HCT116 (cell line): ENCODE data around the gene DLG2. TPM values are rescaled to one million over a fixed set of nuclear protein-coding genes. Genes with fewer than 3 reads are reported as not detected.

Experiments
- ATAC-seq: fragments of 200-7000 bp; cut with Tn5 transposase; 2 replicates; pipeline ENCODE4 v1.9.1; 2020; ENCODE audit warnings: mild to moderate bottlenecking, moderate library complexity
- BruUV-seq: library from RNA; stranded (reverse); fragments of 400-500 nt; replicated peaks from 2 replicates; lab custom pipeline; 2021; lab: Mats Ljungman, UMichigan
- CTCF ChIA-PET: fragments of 300-600 bp; sonication (Branson Sonifier 250); formaldehyde crosslinking; loops from one replicate; lab custom pipeline; 2021; ENCODE audit warnings: antibody characterized with exemption; lab: Charles Lee
- POLR2A ChIA-PET: fragments of 300-600, 350-600 bp; sonication (Branson Sonifier 250); formaldehyde crosslinking; loops from one replicate; lab custom pipeline; 2021; ENCODE audit warnings: antibody characterized with exemption; lab: Charles Lee
- RAD21 ChIA-PET, 2 experiments: fragments of 300-600 bp; sonication (Branson Sonifier 250); formaldehyde crosslinking; loops; one replicate each; lab custom pipeline; 2023; ENCODE audit warnings: low total read pairs in 2 of 2; ENCODE audit not compliant: uncharacterized antibody in 2 of 2, unreplicated experiment in 2 of 2, low non-redundant PET in 1 of 2; lab: Charles Lee
- DNase-seq: peaks from one replicate; pipeline ENCODE4 v3.0.0-alpha.2; 2010; ENCODE audit warnings: low read depth, low spot score
- H2AFZ ChIP-seq: fragments of 200-600 bp; shearing (Covaris generic), sonication (generic); 2 replicates; pipeline ENCODE4 v1.6.1; 2017; ENCODE audit warnings: low read depth, mixed run types, mixed read lengths, antibody characterized with exemption, low read length; ENCODE audit not compliant: poor library complexity, severe bottlenecking
- H3K27ac ChIP-seq: 2 replicates; pipeline ENCODE4 v1.5.1; 2012; ENCODE audit warnings: low read depth, low read length
- H3K27me3 ChIP-seq: fragments of 200-600 bp; sonication (generic); 2 replicates; pipeline ENCODE4 v1.6.1; 2016; ENCODE audit warnings: mixed run types, low read length, mixed read lengths; ENCODE audit not compliant: insufficient read depth
- H3K36me3 ChIP-seq, 2 experiments: fragments of 200-500 bp in 1 of 2; fragments of 200-600 bp in 1 of 2; sonication (Bioruptor generic) in 1 of 2; sonication (generic) in 1 of 2; 2 replicates each; pipeline versions ENCODE4 v1.5.1 to v1.6.1; 2014 to 2016; ENCODE audit warnings: low read length in 2 of 2, inconsistent platforms in 1 of 2, mixed read lengths in 1 of 2, mixed run types in 1 of 2; ENCODE audit not compliant: insufficient read depth in 2 of 2, control insufficient read depth in 1 of 2
- H3K4me1 ChIP-seq, 2 experiments: fragments of 200-600 bp in 1 of 2; sonication (generic) in 1 of 2; 2 replicates each; pipeline versions ENCODE4 v1.5.1 to v1.6.1; 2012 to 2017; ENCODE audit warnings: low read length in 2 of 2, inconsistent platforms in 1 of 2, mild to moderate bottlenecking in 1 of 2, mixed read lengths in 1 of 2, mixed run types in 1 of 2, moderate library complexity in 1 of 2; ENCODE audit not compliant: insufficient read depth in 2 of 2, control insufficient read depth in 1 of 2
- H3K4me2 ChIP-seq: fragments of 200-600 bp; sonication (generic); 2 replicates; pipeline ENCODE4 v1.6.1; 2017; ENCODE audit warnings: mixed run types, low read length, mixed read lengths
- H3K4me3 ChIP-seq, 2 experiments: fragments of 200-600 bp in 1 of 2; sonication (generic) in 1 of 2; replicated peaks in 1 of 2; 2 replicates each; pipeline ENCODE4 v1.5.1; 2011 to 2016; ENCODE audit warnings: low read length in 2 of 2, control low read depth in 1 of 2, low read depth in 1 of 2, mild to moderate bottlenecking in 1 of 2, mixed read lengths in 1 of 2, mixed run types in 1 of 2
- H3K79me2 ChIP-seq: fragments of 200-600 bp; sonication (generic); 2 replicates; pipeline ENCODE4 v1.6.1; 2017; ENCODE audit warnings: mild to moderate bottlenecking, mixed run types, low read length, moderate library complexity, mixed read lengths; ENCODE audit not compliant: insufficient read depth
- H3K9ac ChIP-seq: fragments of 200-600 bp; sonication (generic); 2 replicates; pipeline ENCODE4 v1.6.1; 2016; ENCODE audit warnings: low read length, mixed read lengths
- H3K9me2 ChIP-seq: fragments of 200-600 bp; sonication (generic), shearing (Covaris generic); 2 replicates; pipeline ENCODE4 v1.6.1; 2017; ENCODE audit warnings: mixed run types, mild to moderate bottlenecking, moderate library complexity; ENCODE audit not compliant: insufficient read depth
- H3K9me3 ChIP-seq, 2 experiments: fragments of 200-500 bp in 1 of 2; fragments of 200-600 bp in 1 of 2; sonication (Bioruptor generic) in 1 of 2; sonication (generic) in 1 of 2; 2 replicates each; pipeline ENCODE4 v1.6.1; 2014 to 2017; ENCODE audit warnings: low read length in 2 of 2, mixed read lengths in 2 of 2, inconsistent platforms in 1 of 2, low read depth in 1 of 2, mild to moderate bottlenecking in 1 of 2, mixed run types in 1 of 2, moderate library complexity in 1 of 2; ENCODE audit not compliant: control insufficient read depth in 1 of 2, insufficient read depth in 1 of 2
- H4K20me1 ChIP-seq: fragments of 200-600 bp; sonication (generic), shearing (Covaris generic); 2 replicates; pipeline ENCODE4 v1.6.1; 2017; ENCODE audit warnings: mixed run types, mild to moderate bottlenecking, moderate library complexity; ENCODE audit not compliant: insufficient read depth
- ATF3 ChIP-seq: IDR thresholded peaks from 2 replicates; pipeline ENCODE4 v1.6.1; 2012
- CEBPB ChIP-seq: IDR thresholded peaks from 2 replicates; pipeline ENCODE4 v1.6.1; 2012; ENCODE audit warnings: low read depth
- CTCF ChIP-seq, 3 experiments: fragments of 200-600 bp in 1 of 3; sonication (generic) in 1 of 3; IDR thresholded peaks in 2 of 3; conservative IDR thresholded peaks in 1 of 3; 2 replicates each; pipeline ENCODE4 v1.5.1; 2012 to 2017; ENCODE audit warnings: low read depth in 2 of 3, low read length in 2 of 3, antibody characterized with exemption in 1 of 3, borderline replicate concordance in 1 of 3, control low read depth in 1 of 3, mild to moderate bottlenecking in 1 of 3, mixed read lengths in 1 of 3, mixed run types in 1 of 3, moderate library complexity in 1 of 3; ENCODE audit not compliant: insufficient read depth in 1 of 3
- EGR1 ChIP-seq: IDR thresholded peaks from 2 replicates; pipeline ENCODE4 v1.6.1; 2012; ENCODE audit warnings: low read depth
- ELF1 ChIP-seq: IDR thresholded peaks from 2 replicates; pipeline ENCODE4 v1.6.1; 2012; ENCODE audit warnings: low read depth, borderline replicate concordance
- EZH2 ChIP-seq: fragments of 200-600 bp; sonication (generic); IDR thresholded peaks from 2 replicates; pipeline ENCODE4 v1.6.1; 2017; ENCODE audit warnings: antibody characterized with exemption, mixed run types
- EZH2phosphoT487 ChIP-seq: fragments of 200-600 bp; IDR thresholded peaks from 2 replicates; pipeline ENCODE4 v1.6.1; 2018; ENCODE audit warnings: antibody characterized with exemption, borderline replicate concordance
- FOSL1 ChIP-seq: IDR thresholded peaks from 2 replicates; pipeline ENCODE4 v1.6.1; 2012; ENCODE audit warnings: low read depth
- JUND ChIP-seq: IDR thresholded peaks from 2 replicates; pipeline ENCODE4 v1.6.1; 2012
- MAX ChIP-seq: IDR thresholded peaks from 2 replicates; pipeline ENCODE4 v1.6.1; 2012
- POLR2A ChIP-seq: IDR thresholded peaks from 2 replicates; pipeline ENCODE4 v1.7.0; 2011; ENCODE audit warnings: borderline replicate concordance; ENCODE audit not compliant: insufficient read depth, insufficient read length; ENCODE audit errors: extremely low read depth
- RAD21 ChIP-seq: IDR thresholded peaks from 2 replicates; pipeline ENCODE4 v1.6.1; 2012; ENCODE audit warnings: low read depth, mild to moderate bottlenecking
- SP1 ChIP-seq: IDR thresholded peaks from 2 replicates; pipeline ENCODE4 v1.6.1; 2012; ENCODE audit warnings: low read depth
- SRF ChIP-seq: IDR thresholded peaks from 2 replicates; pipeline ENCODE4 v1.6.1; 2012; ENCODE audit warnings: low read depth
- YY1 ChIP-seq: IDR thresholded peaks from 2 replicates; pipeline ENCODE4 v1.6.1; 2011; ENCODE audit warnings: low read length, low read depth, moderate library complexity, mild to moderate bottlenecking; ENCODE audit not compliant: insufficient replicate concordance; ENCODE audit errors: extremely low read depth
- ZBTB33 ChIP-seq: IDR thresholded peaks from 2 replicates; pipeline ENCODE4 v1.6.1; 2011; ENCODE audit warnings: mild to moderate bottlenecking, low read length, moderate library complexity; ENCODE audit not compliant: insufficient replicate concordance; ENCODE audit errors: extremely low read depth
- ZFX ChIP-seq: fragments of 450-650 bp; IDR thresholded peaks from 2 replicates; pipeline ENCODE4 v1.6.1; 2017
- ZNF274 ChIP-seq: fragments of 200-500 bp; sonication (Bioruptor generic); IDR thresholded peaks from 2 replicates; pipeline ENCODE4 v1.6.1; 2014; ENCODE audit warnings: mild to moderate bottlenecking, low read depth, low read length, inconsistent platforms
- intact Hi-C: fragments of 100-400 bp; cut with micrococcal nuclease; formaldehyde crosslinking; loops from 2 replicates; pipeline ENCODE4 v1.10.0; 2022
- total RNA-seq: library from RNA; stranded (reverse); gene quantifications from one replicate; pipeline ENCODE4 v1.2.1, GENCODE V29; 2021; ENCODE audit not compliant: unreplicated experiment

Gene DLG2
- total RNA-seq, 1 experiment from 2014 or later = 2.4 TPM

- no peak for TF ChIP-seq YY1
- no peak for TF ChIP-seq EGR1
- no peak for TF ChIP-seq FOSL1
- TF ChIP-seq JUND = no peak
- TF ChIP-seq EZH2phosphoT487 = no peak
- no peak for TF ChIP-seq SRF
- TF ChIP-seq ATF3 = no peak
- no peak for TF ChIP-seq EZH2
- no peak for TF ChIP-seq ZNF274
These were observed 167.8 kb downstream of the DLG2 start (continued) for GRCh38 chr11:85459304-85459703.

GRCh38 chr11:85444479-85444878 is 182.7 kb downstream of the DLG2 start:
- ATAC-seq (no peak), DNase-seq (no peak)
- no TSS peak for BruUV-seq
- Histone ChIP-seq H4K20me1 (no peaks in the 10 kb centered on the region), H3K9ac (no peak overlapping the region), H2AFZ (no peak overlapping the region), H3K36me3 (no peaks in the 10 kb centered on the region), H3K9me2 (no peaks in the 10 kb centered on the region), H3K27ac (no peak overlapping the region), H3K79me2 (no peaks in the 10 kb centered on the region), H3K4me1 (no peaks in the 10 kb centered on the region), H3K4me3 (no peak overlapping the region), H3K27me3 (peaks cover 23% of the 10 kb centered on the region), H3K4me2 (no peak overlapping the region), H3K9me3 (no peaks in the 10 kb centered on the region)
- POLR2A ChIA-PET = no interaction called here
- no peak for TF ChIP-seq EZH2phosphoT487
- no peak for TF ChIP-seq EGR1
- no peak for TF ChIP-seq POLR2A
- no peak for TF ChIP-seq ZBTB33
- no peak for TF ChIP-seq CEBPB
- TF ChIP-seq ATF3 = no peak
- TF ChIP-seq MAX = no peak
- no peak for TF ChIP-seq ELF1
- no peak for TF ChIP-seq YY1
- TF ChIP-seq RAD21 = no peak
- no peak for TF ChIP-seq ZFX
- TF ChIP-seq SP1 = no peak
- TF ChIP-seq CTCF (IDR thresholded peaks at IDR 0.05 in 2 of 3, conservative IDR thresholded peaks at IDR 0.05 in 1 of 3; ENCODE audit: borderline replicate concordance in 1 of 3, insufficient read depth in 1 of 3, low read depth in 2 of 3, low read length in 2 of 3) = no peak
- CTCF ChIA-PET = no interaction called here
- RAD21 ChIA-PET = no interaction called here
- intact Hi-C loops = no loop called here
